ENCODE measurements around the gene MICU1.

Gene MICU1

GRCh38 chr10:72630144-72630543, 4.3 kb upstream of the MICU1 start:
- no peak for DNase-seq (ENCODE audit: low spot score)

GRCh38 chr10:72626444-72626754, 520 bp upstream of the MICU1 start:
- DNase-seq (ENCODE audit: low spot score) = no peak

- DNase-seq (ENCODE audit: low spot score) = no peak
Measured at GRCh38 chr10:72625276-72625607, 637 bp downstream of the MICU1 start.

GRCh38 chr10:72622271-72622670, 3.6 kb downstream of the MICU1 start:
- no peak for DNase-seq (ENCODE audit: low spot score)

GRCh38 chr10:72616716-72617115, 9.2 kb downstream of the MICU1 start:
- DNase-seq (ENCODE audit: low spot score) = no peak

GRCh38 chr10:72615970-72616369, 9.9 kb downstream of the MICU1 start:
- DNase-seq (ENCODE audit: low spot score) = no peak

GRCh38 chr10:72612203-72612826, 13.6 kb downstream of the MICU1 start:
- no peak for DNase-seq (ENCODE audit: low spot score)

- no peak for DNase-seq (ENCODE audit: low spot score)
Measured at GRCh38 chr10:72611783-72612182, 14.1 kb downstream of the MICU1 start.

GRCh38 chr10:72610466-72610865, 15.4 kb downstream of the MICU1 start:
- DNase-seq (ENCODE audit: low spot score) = no peak

GRCh38 chr10:72605122-72605521, 20.8 kb downstream of the MICU1 start:
- DNase-seq (ENCODE audit: low spot score) = no peak

GRCh38 chr10:72601144-72601543, 24.7 kb downstream of the MICU1 start:
- no peak for DNase-seq (ENCODE audit: low spot score)

GRCh38 chr10:72598769-72599701, 26.8 kb downstream of the MICU1 start:
- DNase-seq (ENCODE audit: low spot score) = no peak

GRCh38 chr10:72597897-72598296, 28.0 kb downstream of the MICU1 start:
- no peak for DNase-seq (ENCODE audit: low spot score)

GRCh38 chr10:72595436-72595835, 30.4 kb downstream of the MICU1 start:
- DNase-seq (ENCODE audit: low spot score) = no peak

GRCh38 chr10:72593963-72594362, 31.9 kb downstream of the MICU1 start:
- DNase-seq (ENCODE audit: low spot score) = no peak

GRCh38 chr10:72588266-72588665, 37.6 kb downstream of the MICU1 start:
- DNase-seq (ENCODE audit: low spot score) = no peak

- no peak for DNase-seq (ENCODE audit: low spot score)
Measured at GRCh38 chr10:72587568-72587967, 38.3 kb downstream of the MICU1 start.

- DNase-seq (ENCODE audit: low spot score) = no peak
Measured at GRCh38 chr10:72574636-72575035, 51.2 kb downstream of the MICU1 start.

GRCh38 chr10:72573079-72573478, 52.8 kb downstream of the MICU1 start:
- no peak for DNase-seq (ENCODE audit: low spot score)

- no peak for DNase-seq (ENCODE audit: low spot score)
Measured at GRCh38 chr10:72567889-72568640, 57.8 kb downstream of the MICU1 start.

GRCh38 chr10:72567421-72567820, 58.5 kb downstream of the MICU1 start:
- DNase-seq (ENCODE audit: low spot score) = no peak

- DNase-seq (ENCODE audit: low spot score) = no peak
Measured at GRCh38 chr10:72564596-72564995, 61.3 kb downstream of the MICU1 start.

GRCh38 chr10:72563327-72563932, 62.4 kb downstream of the MICU1 start:
- no peak for DNase-seq (ENCODE audit: low spot score)

Data from CD4-positive, alpha-beta T cell treated with Interleukin-2 at 100 ng/mL for 4 hours (primary cell).